Nephron (organoid): ENCODE data around the gene SKP1.
"Not testable (repeated sequence)": the region's sequence is repeated elsewhere in the genome, so short reads cannot be mapped to it uniquely, and the experiment has no call there.

Source experiments
- H3K27ac Mint-ChIP-seq, 3 experiments: 2 replicates each; pipeline ENCODE4 v1.8.0; 2020; ENCODE audit warnings: mixed read lengths in 3 of 3, mild to moderate bottlenecking in 2 of 3, moderate library complexity in 1 of 3
- H3K27me3 Mint-ChIP-seq: 2 replicates; pipeline ENCODE4 v1.8.0; 2021; ENCODE audit warnings: low read depth, mild to moderate bottlenecking, moderate library complexity, mixed read lengths
- H3K36me3 Mint-ChIP-seq: 2 replicates; pipeline ENCODE4 v1.8.0; 2020; ENCODE audit warnings: low read depth, mixed read lengths
- H3K4me1 Mint-ChIP-seq: 2 replicates; pipeline ENCODE4 v1.8.0; 2020; ENCODE audit warnings: mixed read lengths
- H3K4me3 Mint-ChIP-seq, 3 experiments: 2 replicates each; pipeline ENCODE4 v1.8.0; 2020; ENCODE audit warnings: mild to moderate bottlenecking in 3 of 3, mixed read lengths in 3 of 3, moderate library complexity in 2 of 3
- H3K9me3 Mint-ChIP-seq: 2 replicates; pipeline ENCODE4 v1.8.0; 2020; ENCODE audit warnings: mixed read lengths
- CTCF ChIP-seq, 3 experiments: fragments of 200-600 bp; sonication (generic); IDR thresholded peaks; one replicate each; pipeline ENCODE4 v1.5.0; 2021; ENCODE audit warnings: antibody characterized with exemption in 3 of 3; ENCODE audit not compliant: unreplicated experiment in 3 of 3

Gene SKP1

GRCh38 chr5:134176511-134177368, at the start of gene SKP1:
SKP1 (minus strand) TSS chr5:134176950; CDS start chr5:134174022, 2,928 bp downstream.
- Mint-ChIP-seq H3K4me1 (peaks cover 18% of the 10 kb centered on the region), H3K27me3 (peaks cover 4% of the 10 kb centered on the region), H3K9me3 (no peaks in the 10 kb centered on the region), H3K4me3 (peak within 1 kb of the TSS; percentile 97 to 99 (median 97)), H3K36me3 (peaks cover 21% of the 10 kb centered on the region), H3K27ac (peak within 1 kb of the TSS; percentile 99 to 100 (median 99))
- TF ChIP-seq CTCF (IDR thresholded peaks at IDR 0.05; ENCODE audit: unreplicated experiment in 3 of 3), result no peak

GRCh38 chr5:134225780-134226440, 49.2 kb upstream of the SKP1 start, which contains the start of gene PPP2CA:
PPP2CA (minus strand) TSS chr5:134226073; CDS start chr5:134225861, 212 bp downstream.
- peak within 1 kb of the TSS; percentile 90 to 96 (median 91) for H3K4me3 Mint-ChIP-seq
- H3K27me3 Mint-ChIP-seq, result no peaks in the 10 kb centered on the region
- no peak for TF ChIP-seq CTCF (IDR thresholded peaks at IDR 0.05; ENCODE audit: unreplicated experiment in 3 of 3)
- peaks cover 47% of the 10 kb centered on the region for H3K4me1 Mint-ChIP-seq
- H3K9me3 Mint-ChIP-seq, result no peaks in the 10 kb centered on the region
- peaks cover 23% of the 10 kb centered on the region for H3K36me3 Mint-ChIP-seq
- peak within 1 kb of the TSS; percentile 87 to 99 (median 99) for H3K27ac Mint-ChIP-seq

GRCh38 chr5:134224888-134225779, 48.4 kb upstream of the SKP1 start:
- Mint-ChIP-seq H3K4me3 (peak overlapping the region; percentile 90 to 96 (median 91)), H3K4me1 (peaks cover 54% of the 10 kb centered on the region), H3K27ac (peak overlapping the region; percentile 87 to 99 (median 99)), H3K36me3 (peaks cover 31% of the 10 kb centered on the region), H3K9me3 (no peaks in the 10 kb centered on the region), H3K27me3 (no peaks in the 10 kb centered on the region)
- TF ChIP-seq CTCF (IDR thresholded peaks at IDR 0.05; ENCODE audit: unreplicated experiment in 3 of 3), result peak in 1 of 3 experiments; percentile 25

GRCh38 chr5:134223406-134224248, 46.9 kb upstream of the SKP1 start:
- peak overlapping the region; percentile 87 to 99 (median 99) for H3K27ac Mint-ChIP-seq
- no peaks in the 10 kb centered on the region for H3K9me3 Mint-ChIP-seq
- peaks cover 54% of the 10 kb centered on the region for H3K4me1 Mint-ChIP-seq
- peak overlapping the region; percentile 90 to 96 (median 91) for H3K4me3 Mint-ChIP-seq
- no peaks in the 10 kb centered on the region for H3K27me3 Mint-ChIP-seq
- peaks cover 44% of the 10 kb centered on the region for H3K36me3 Mint-ChIP-seq
- TF ChIP-seq CTCF (IDR thresholded peaks at IDR 0.05; ENCODE audit: unreplicated experiment in 3 of 3), result no peak

GRCh38 chr5:134221690-134222089, 44.9 kb upstream of the SKP1 start:
- Mint-ChIP-seq H3K27ac (peak overlapping the region in 2 of 3 experiments; percentile 19 to 35), H3K36me3 (peaks cover 61% of the 10 kb centered on the region), H3K4me3 (peak overlapping the region in 1 of 3 experiments; percentile 57), H3K4me1 (peaks cover 44% of the 10 kb centered on the region)
- H3K27me3 Mint-ChIP-seq, H3K9me3 Mint-ChIP-seq: not testable (repeated sequence)
